Nephron (organoid): ENCODE results near the gene TGFB2.

Experiments used
- H3K27ac Mint-ChIP-seq, 3 experiments: 2 replicates each; pipeline ENCODE4 v1.8.0; 2020; ENCODE audit warnings: mixed read lengths in 3 of 3, mild to moderate bottlenecking in 2 of 3, moderate library complexity in 1 of 3
- H3K27me3 Mint-ChIP-seq: 2 replicates; pipeline ENCODE4 v1.8.0; 2021; ENCODE audit warnings: low read depth, mild to moderate bottlenecking, moderate library complexity, mixed read lengths
- H3K36me3 Mint-ChIP-seq: 2 replicates; pipeline ENCODE4 v1.8.0; 2020; ENCODE audit warnings: low read depth, mixed read lengths
- H3K4me1 Mint-ChIP-seq: 2 replicates; pipeline ENCODE4 v1.8.0; 2020; ENCODE audit warnings: mixed read lengths
- H3K4me3 Mint-ChIP-seq, 3 experiments: 2 replicates each; pipeline ENCODE4 v1.8.0; 2020; ENCODE audit warnings: mild to moderate bottlenecking in 3 of 3, mixed read lengths in 3 of 3, moderate library complexity in 2 of 3
- H3K9me3 Mint-ChIP-seq: 2 replicates; pipeline ENCODE4 v1.8.0; 2020; ENCODE audit warnings: mixed read lengths
- TF ChIP-seq, protein P1 (sequence below), 3 experiments: fragments of 200-600 bp; sonication (generic); IDR thresholded peaks; one replicate each; pipeline ENCODE4 v1.5.0; 2021; ENCODE audit warnings: antibody characterized with exemption in 3 of 3; ENCODE audit not compliant: unreplicated experiment in 3 of 3

TGFB2 gene

GRCh38 chr1:218493986-218494385 is 148.8 kb downstream of the TGFB2 start:
- Mint-ChIP-seq H3K9me3 (no peaks in the 10 kb centered on the region), H3K4me3 (no peak overlapping the region), H3K27me3 (peaks cover 3% of the 10 kb centered on the region), H3K4me1 (peaks cover 10% of the 10 kb centered on the region), H3K36me3 (no peaks in the 10 kb centered on the region), H3K27ac (no peak overlapping the region)
- TF ChIP-seq, protein P1, sequence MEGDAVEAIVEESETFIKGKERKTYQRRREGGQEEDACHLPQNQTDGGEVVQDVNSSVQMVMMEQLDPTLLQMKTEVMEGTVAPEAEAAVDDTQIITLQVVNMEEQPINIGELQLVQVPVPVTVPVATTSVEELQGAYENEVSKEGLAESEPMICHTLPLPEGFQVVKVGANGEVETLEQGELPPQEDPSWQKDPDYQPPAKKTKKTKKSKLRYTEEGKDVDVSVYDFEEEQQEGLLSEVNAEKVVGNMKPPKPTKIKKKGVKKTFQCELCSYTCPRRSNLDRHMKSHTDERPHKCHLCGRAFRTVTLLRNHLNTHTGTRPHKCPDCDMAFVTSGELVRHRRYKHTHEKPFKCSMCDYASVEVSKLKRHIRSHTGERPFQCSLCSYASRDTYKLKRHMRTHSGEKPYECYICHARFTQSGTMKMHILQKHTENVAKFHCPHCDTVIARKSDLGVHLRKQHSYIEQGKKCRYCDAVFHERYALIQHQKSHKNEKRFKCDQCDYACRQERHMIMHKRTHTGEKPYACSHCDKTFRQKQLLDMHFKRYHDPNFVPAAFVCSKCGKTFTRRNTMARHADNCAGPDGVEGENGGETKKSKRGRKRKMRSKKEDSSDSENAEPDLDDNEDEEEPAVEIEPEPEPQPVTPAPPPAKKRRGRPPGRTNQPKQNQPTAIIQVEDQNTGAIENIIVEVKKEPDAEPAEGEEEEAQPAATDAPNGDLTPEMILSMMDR (IDR thresholded peaks at IDR 0.05; ENCODE audit: unreplicated experiment in 3 of 3), result no peak
